ENCODE results near the gene FNDC3B. TPM values are rescaled to one million over a fixed set of nuclear protein-coding genes. Genes with fewer than 3 reads are reported as not detected.

Gene FNDC3B
- total RNA-seq, 1 donor from 2014 or later: 56.1 TPM

- ATAC-seq (ENCODE audit: poor library complexity): no peak
- DNase-seq: no peak
- intact Hi-C loops (cut with DNase I): loop anchor here (10.0 kb wide), 1 partner anchor 95 kb away; no protein-coding TSS in a partner anchor
Measured at GRCh38 chr3:172379372-172379771, 340.0 kb downstream of the FNDC3B start.

GRCh38 chr3:172380632-172381031 lies 341.3 kb downstream of the FNDC3B start:
- no peak for DNase-seq
- intact Hi-C loops (cut with DNase I): no loop called here
- ATAC-seq (ENCODE audit: poor library complexity): no peak

GRCh38 chr3:172383306-172383796 lies 344.0 kb downstream of the FNDC3B start:
- ATAC-seq (ENCODE audit: poor library complexity) (no peak), DNase-seq (no peak)
- intact Hi-C loops (cut with DNase I): no loop called here

GRCh38 chr3:172384836-172385235 lies 345.5 kb downstream of the FNDC3B start:
- DNase-seq: no peak
- intact Hi-C loops (cut with DNase I): no loop called here
- ATAC-seq (ENCODE audit: poor library complexity): no peak

- intact Hi-C loops (cut with DNase I): no loop called here
- no peak for ATAC-seq (ENCODE audit: poor library complexity)
- DNase-seq: no peak
Measured at GRCh38 chr3:172387728-172388127, 348.4 kb downstream of the FNDC3B start.

- DNase-seq (no peak), ATAC-seq (ENCODE audit: poor library complexity) (no peak)
- intact Hi-C loops (cut with DNase I): no loop called here
Measured at GRCh38 chr3:172388412-172389078, 349.2 kb downstream of the FNDC3B start.

GRCh38 chr3:172390792-172391191 lies 351.4 kb downstream of the FNDC3B start:
- ATAC-seq (ENCODE audit: poor library complexity) (no peak), DNase-seq (no peak)
- intact Hi-C loops (cut with DNase I): no loop called here

- ATAC-seq (ENCODE audit: poor library complexity) (no peak), DNase-seq (no peak)
- intact Hi-C loops (cut with DNase I): no loop called here
Measured at GRCh38 chr3:172391592-172392302, 352.4 kb downstream of the FNDC3B start.

GRCh38 chr3:172394692-172395091 lies 355.3 kb downstream of the FNDC3B start:
- no peak for ATAC-seq (ENCODE audit: poor library complexity)
- DNase-seq: no peak
- intact Hi-C loops (cut with DNase I): no loop called here

- ATAC-seq (ENCODE audit: poor library complexity): no peak
- no peak for DNase-seq
- intact Hi-C loops (cut with DNase I): no loop called here
Measured at GRCh38 chr3:172396400-172396799, 357.0 kb downstream of the FNDC3B start.

GRCh38 chr3:172397716-172398405 lies 358.5 kb downstream of the FNDC3B start:
- DNase-seq: no peak
- ATAC-seq (ENCODE audit: poor library complexity): no peak
- intact Hi-C loops (cut with DNase I): no loop called here

GRCh38 chr3:172398484-172398883 lies 359.1 kb downstream of the FNDC3B start:
- DNase-seq (no peak), ATAC-seq (ENCODE audit: poor library complexity) (no peak)
- intact Hi-C loops (cut with DNase I): no loop called here

- intact Hi-C loops (cut with DNase I): no loop called here
- ATAC-seq (ENCODE audit: poor library complexity) (no peak), DNase-seq (no peak)
Measured at GRCh38 chr3:172402090-172402489, 362.7 kb downstream of the FNDC3B start.

GRCh38 chr3:172402892-172403643 lies 363.7 kb downstream of the FNDC3B start:
- no peak for DNase-seq
- intact Hi-C loops (cut with DNase I): no loop called here
- no peak for ATAC-seq (ENCODE audit: poor library complexity)

- ATAC-seq (ENCODE audit: poor library complexity) (no peak), DNase-seq (no peak)
- intact Hi-C loops (cut with DNase I): no loop called here
Measured at GRCh38 chr3:172404237-172404962, 365.0 kb downstream of the FNDC3B start.

GRCh38 chr3:172405914-172406313 lies 366.5 kb downstream of the FNDC3B start:
- no peak for DNase-seq
- intact Hi-C loops (cut with DNase I): no loop called here
- no peak for ATAC-seq (ENCODE audit: poor library complexity)

- ATAC-seq (ENCODE audit: poor library complexity) (no peak), DNase-seq (no peak)
- intact Hi-C loops (cut with DNase I): no loop called here
Measured at GRCh38 chr3:172407872-172408271, 368.5 kb downstream of the FNDC3B start.

GRCh38 chr3:172410702-172411477 lies 371.5 kb downstream of the FNDC3B start:
- no peak for DNase-seq
- ATAC-seq (ENCODE audit: poor library complexity): no peak
- intact Hi-C loops (cut with DNase I): loop anchor here (5.0 kb wide), 1 partner anchor 51 kb away; no protein-coding TSS in a partner anchor
